Limb (tissue), 2 donors: Measurements from ENCODE around the gene NUTM2F.
"Not testable (repeated sequence)": the region's sequence is repeated elsewhere in the genome, so short reads cannot be mapped to it uniquely, and the experiment has no call there.

Source experiments
- DNase-seq, 2 donors: peaks; one replicate each; pipeline ENCODE4 v3.0.0-alpha.2; 2016; ENCODE audit errors: extremely low spot score in 2 of 2

Gene NUTM2F

DNA sequence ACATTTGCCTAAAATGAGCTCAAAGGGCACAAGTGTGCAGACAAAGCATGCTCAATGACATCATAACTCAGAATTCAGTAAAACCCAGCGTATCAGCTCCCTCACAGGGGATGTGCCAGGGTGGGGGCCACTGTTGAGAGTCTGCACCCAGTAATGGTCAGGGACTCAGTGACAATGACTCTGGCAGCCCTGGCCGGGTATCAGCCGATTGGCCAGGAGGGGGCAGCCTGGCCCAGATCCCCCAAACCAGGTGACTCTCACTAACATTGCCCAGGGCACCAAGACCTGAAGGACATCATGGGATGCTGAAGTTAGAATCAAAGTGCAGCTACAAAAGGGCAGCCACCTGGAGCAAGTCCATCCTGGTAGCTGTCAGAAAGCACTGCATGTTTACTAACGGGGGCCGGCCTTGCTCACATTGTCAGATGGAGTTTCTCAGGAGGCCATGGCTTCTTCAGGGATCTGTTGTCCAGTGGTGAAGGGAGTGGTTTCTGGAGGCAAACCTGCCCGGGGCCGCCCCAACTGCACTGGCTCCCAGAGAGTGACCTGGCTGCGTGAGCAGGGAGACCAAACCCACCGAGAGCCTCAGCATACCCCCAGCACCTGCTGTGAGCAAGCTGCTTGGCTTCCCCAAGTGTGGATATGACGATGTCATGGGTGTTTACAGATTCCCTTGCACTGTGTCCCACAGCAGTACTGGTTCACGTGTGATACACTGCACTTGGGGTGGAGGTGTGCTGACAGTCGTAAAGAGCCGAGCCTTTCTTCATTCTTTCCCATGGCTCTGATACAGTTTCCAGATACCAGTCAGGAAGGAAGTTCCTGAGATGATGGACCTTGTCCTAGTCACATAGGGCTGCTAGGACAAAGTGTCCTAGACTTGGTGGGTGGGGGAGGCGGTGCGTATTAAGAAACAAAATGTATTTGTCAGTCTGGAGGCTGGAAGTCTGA is 13.1 kb downstream of the NUTM2F start:
- DNase-seq: not testable (repeated sequence)

DNA sequence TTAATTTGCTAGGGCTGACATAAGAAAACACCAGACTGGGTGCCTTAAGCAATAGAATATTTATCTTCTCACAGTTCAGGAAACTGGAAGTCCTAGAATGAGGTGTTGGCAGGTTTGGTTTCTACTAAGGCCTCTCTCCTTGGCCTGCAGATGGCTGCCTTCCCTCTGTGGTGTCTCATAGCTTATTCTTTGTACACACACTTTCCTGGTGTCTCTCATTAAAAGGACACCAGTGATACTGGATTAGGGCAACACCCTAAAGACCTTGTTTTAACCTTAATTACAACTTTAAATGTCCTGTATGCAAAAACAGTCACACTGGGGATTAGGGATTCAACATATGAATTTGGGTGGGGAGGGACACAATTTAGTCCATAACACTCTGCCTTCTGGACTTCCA is 25.1 kb downstream of the NUTM2F start:
- DNase-seq: no peak

- DNase-seq: no peak
Observed at GRCh38 chr9:94302426-94302825, 26.0 kb downstream of the NUTM2F start.

- no peak for DNase-seq
Observed at GRCh38 chr9:94301583-94301982, 26.9 kb downstream of the NUTM2F start.

DNA sequence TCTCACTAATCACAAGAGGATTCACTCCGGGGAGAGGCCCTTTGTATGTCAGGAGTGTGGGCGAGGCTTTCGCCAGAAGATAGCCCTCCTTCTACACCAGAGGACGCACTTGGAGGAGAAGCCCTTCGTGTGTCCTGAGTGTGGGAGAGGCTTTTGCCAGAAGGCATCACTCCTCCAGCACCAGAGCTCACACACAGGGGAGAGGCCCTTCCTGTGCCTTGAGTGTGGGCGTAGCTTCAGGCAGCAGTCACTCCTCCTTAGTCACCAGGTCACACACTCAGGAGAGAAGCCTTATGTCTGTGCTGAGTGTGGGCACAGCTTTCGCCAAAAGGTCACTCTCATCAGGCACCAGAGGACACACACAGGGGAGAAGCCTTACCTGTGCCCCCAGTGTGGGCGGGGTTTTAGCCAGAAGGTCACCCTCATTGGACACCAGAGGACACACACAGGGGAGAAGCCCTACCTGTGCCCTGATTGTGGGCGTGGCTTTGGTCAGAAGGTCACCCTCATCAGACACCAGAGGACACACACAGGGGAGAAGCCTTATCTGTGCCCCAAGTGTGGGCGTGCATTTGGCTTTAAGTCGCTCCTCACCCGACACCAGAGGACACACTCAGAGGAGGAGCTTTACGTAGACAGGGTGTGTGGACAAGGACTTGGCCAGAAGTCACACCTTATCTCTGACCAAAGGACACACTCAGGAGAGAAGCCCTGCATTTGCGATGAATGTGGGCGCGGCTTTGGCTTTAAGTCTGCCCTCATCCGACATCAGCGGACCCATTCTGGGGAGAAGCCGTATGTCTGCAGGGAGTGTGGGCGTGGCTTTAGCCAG is 27.8 kb downstream of the NUTM2F start:
- DNase-seq: no peak

GRCh38 chr9:94298949-94299599 is 29.4 kb downstream of the NUTM2F start:
- no peak for DNase-seq

GRCh38 chr9:94289691-94290090 is 38.8 kb downstream of the NUTM2F start:
- DNase-seq: no peak

DNA sequence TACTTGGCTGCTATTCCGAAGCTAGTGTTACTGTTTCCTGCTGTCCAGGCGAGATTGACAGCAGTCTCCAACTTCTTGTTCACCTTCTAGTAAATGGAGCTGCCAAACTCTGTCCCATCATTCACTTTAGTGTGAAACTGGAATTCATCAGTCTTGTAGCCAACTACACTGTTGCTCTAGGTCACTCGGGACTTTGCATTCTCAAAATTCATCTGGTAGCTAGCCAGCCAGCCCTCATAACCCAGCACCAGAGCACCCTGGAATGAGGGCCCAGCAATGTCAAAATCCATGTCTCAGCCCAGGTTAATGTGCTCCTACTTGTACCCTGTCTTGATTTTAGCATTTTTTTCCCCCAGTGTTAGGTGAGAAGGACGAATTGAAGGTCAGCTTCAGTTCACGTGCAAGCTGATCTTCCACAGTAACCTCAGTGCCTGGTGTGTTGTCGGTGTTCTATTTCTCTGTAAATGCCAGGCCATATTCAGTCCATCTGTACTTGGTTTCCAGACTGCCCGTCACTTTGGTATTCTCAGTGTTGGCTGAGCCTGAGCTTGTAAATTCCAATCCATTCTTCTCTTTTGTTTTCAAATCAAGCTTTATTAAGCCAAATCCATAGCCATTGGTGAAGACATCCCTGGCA is 40.4 kb downstream of the NUTM2F start:
- DNase-seq: no peak

DNA sequence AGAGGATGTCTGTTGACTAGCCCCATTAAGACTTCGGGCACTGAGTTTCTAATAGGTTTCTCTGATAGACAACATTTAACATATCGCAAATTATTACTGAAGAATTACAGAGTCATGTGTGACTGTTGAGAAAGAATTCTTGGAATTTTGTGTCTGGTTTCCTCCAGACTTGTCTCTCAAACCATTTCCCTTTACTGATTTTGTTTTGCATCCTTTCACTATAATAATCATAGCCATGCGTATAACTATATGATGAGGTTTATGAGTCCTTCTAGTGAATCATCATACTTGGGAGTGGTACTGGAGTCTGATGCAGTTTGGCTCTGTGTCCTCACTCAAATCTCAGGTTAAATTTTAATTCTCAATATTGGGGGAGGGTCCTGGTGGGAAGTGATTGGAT is 42.3 kb downstream of the NUTM2F start:
- DNase-seq: no peak

GRCh38 chr9:94281101-94281500 is 47.3 kb downstream of the NUTM2F start:
- no peak for DNase-seq

- no peak for DNase-seq
Observed at GRCh38 chr9:94280409-94280989, 47.9 kb downstream of the NUTM2F start.

DNA sequence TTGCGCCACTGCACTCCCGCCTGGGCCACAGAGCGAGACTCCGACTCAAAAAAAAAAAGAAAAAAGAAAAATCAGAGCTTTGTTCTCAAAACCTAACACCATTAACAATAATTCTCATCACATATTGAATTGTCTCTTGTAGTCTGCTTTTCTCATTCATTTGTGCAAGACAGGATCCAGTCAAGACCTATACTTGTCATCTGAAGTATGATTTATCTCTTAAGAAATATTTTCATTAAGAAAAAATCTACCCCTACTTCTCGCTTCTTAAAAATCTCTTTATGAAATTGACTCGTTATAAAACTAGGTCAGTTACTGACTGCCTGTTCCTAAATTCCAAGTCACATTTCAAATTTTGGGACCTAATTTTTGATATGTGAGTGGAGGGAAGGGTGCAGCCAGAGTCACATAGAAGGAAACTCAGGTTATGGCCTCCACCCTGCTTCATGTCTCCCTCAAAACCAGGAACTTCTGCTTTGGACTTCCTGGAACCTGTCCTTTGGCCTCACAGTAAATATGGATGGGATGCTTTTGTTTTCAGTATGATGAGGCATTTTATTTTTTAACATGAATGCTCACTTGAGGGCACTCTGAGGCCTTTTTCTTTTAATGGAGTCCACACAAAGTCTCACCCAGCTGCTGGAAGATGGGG is 50.4 kb downstream of the NUTM2F start:
- no peak for DNase-seq

- DNase-seq: not testable (repeated sequence)
Observed at GRCh38 chr9:94277029-94277428, 51.4 kb downstream of the NUTM2F start.

DNA sequence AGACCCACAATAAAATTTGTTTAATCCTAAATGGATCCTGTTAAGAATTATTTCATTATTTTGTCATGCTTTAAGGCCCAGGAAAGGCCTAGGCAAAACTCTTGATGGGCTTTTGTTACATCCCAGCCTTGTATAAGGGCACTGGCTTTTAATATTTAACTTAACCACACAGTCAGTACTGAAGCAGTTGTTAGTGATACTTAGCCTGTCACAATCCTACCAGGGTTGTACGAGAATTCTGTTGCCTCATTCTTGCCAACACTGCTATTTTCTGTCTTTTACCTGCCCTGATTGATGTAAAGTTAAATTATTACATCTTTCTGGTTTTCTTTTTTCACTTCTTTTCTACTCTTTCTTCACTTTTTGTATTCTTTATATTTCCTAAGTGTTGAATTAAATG is 58.4 kb downstream of the NUTM2F start:
- DNase-seq: no peak

GRCh38 chr9:94269264-94269663 is 59.2 kb downstream of the NUTM2F start:
- no peak for DNase-seq
